Measurements from ENCODE around the gene CPEB4. TPM values are rescaled to one million over a fixed set of nuclear protein-coding genes. Genes with fewer than 3 reads are reported as not detected.

CPEB4 gene
- total and polyA plus RNA-seq, 2 experiments from 2014 or later = 5.9 to 10.2 TPM

GRCh38 chr5:173886150-173886549 is 2.0 kb upstream of the CPEB4 start:
- ATAC-seq = no peak
- H3K4me1 Mint-ChIP-seq = peaks cover 26% of the 10 kb centered on the region
- Histone ChIP-seq H4K20me1 (replicated peaks; ENCODE audit: insufficient read depth) (no peaks in the 10 kb centered on the region), H3K36me3 (ENCODE audit: insufficient read depth) (no peaks in the 10 kb centered on the region), H3K9me2 (ENCODE audit: insufficient read depth) (no peaks in the 10 kb centered on the region), H3K79me2 (replicated peaks; ENCODE audit: insufficient read depth) (peaks cover under 1% of the 10 kb centered on the region; the same call in 1 of the 2 replicates), H3K4me3 (no peak overlapping the region), H2AFZ (no peak overlapping the region), H3K27me3 (ENCODE audit: insufficient read depth) (no peaks in the 10 kb centered on the region), H3F3A (replicated peaks; ENCODE audit: low read depth) (no peaks in the 10 kb centered on the region), H3K27ac (ENCODE audit: low read depth) (no peak overlapping the region), H3K4me1 (ENCODE audit: insufficient read depth) (peaks cover 25% of the 10 kb centered on the region), H3K4me2 (no peak overlapping the region)
- no peaks in the 10 kb centered on the region; the same call in 2 of the 3 replicates for H3K9me3 Mint-ChIP-seq
- H3K4me3 Mint-ChIP-seq = no peak overlapping the region
- no peaks in the 10 kb centered on the region for H3K36me3 Mint-ChIP-seq (ENCODE audit: low read depth)
- peaks cover 7% of the 10 kb centered on the region for H3K27me3 Mint-ChIP-seq (ENCODE audit: insufficient read depth, low read depth, poor library complexity)
- TF ChIP-seq STAT1 (IDR thresholded peaks at IDR 0.05; ENCODE audit: unreplicated experiment) = no peak
- DNase-seq (ENCODE audit: low spot score) = no peak
- no peak overlapping the region for H3K27ac Mint-ChIP-seq

GRCh38 chr5:173888473-173889131 is 453 bp downstream of the CPEB4 start:
- Mint-ChIP-seq H3K27ac (no peak overlapping the region), H3K36me3 (ENCODE audit: low read depth) (no peaks in the 10 kb centered on the region), H3K27me3 (ENCODE audit: insufficient read depth, low read depth, poor library complexity) (peaks cover 7% of the 10 kb centered on the region), H3K4me3 (peak overlapping the region; percentile 82), H3K9me3 (no peaks in the 10 kb centered on the region), H3K4me1 (peaks cover 36% of the 10 kb centered on the region)
- peak; percentile 7 for ATAC-seq
- peak; percentile 41 for DNase-seq (ENCODE audit: low spot score)
- Histone ChIP-seq H3K4me3 (peak overlapping the region; percentile 72), H3K79me2 (replicated peaks; ENCODE audit: insufficient read depth) (peaks cover 25% of the 10 kb centered on the region), H3K4me2 (peak overlapping the region; percentile 81), H3K27me3 (ENCODE audit: insufficient read depth) (no peaks in the 10 kb centered on the region), H3K27ac (ENCODE audit: low read depth) (no peak overlapping the region), H3K36me3 (ENCODE audit: insufficient read depth) (no peaks in the 10 kb centered on the region), H2AFZ (no peak overlapping the region), H3K4me1 (ENCODE audit: insufficient read depth) (peaks cover 44% of the 10 kb centered on the region), H3K9me2 (ENCODE audit: insufficient read depth) (no peaks in the 10 kb centered on the region), H4K20me1 (replicated peaks; ENCODE audit: insufficient read depth) (no peaks in the 10 kb centered on the region), H3F3A (replicated peaks; ENCODE audit: low read depth) (no peaks in the 10 kb centered on the region)
- no peak for TF ChIP-seq ZNF462 (CRISPR knock-in tag; IDR thresholded peaks at IDR 0.05)
- TF ChIP-seq ZNF114 (CRISPR knock-in tag; IDR thresholded peaks at IDR 0.05) = no peak
- no peak for TF ChIP-seq EZH2phosphoT487 (IDR thresholded peaks at IDR 0.05; ENCODE audit: unreplicated experiment)
- no peak for TF ChIP-seq EZH2 (IDR thresholded peaks at IDR 0.05; ENCODE audit: low read depth, unreplicated experiment)
- no peak for TF ChIP-seq JUNB (IDR thresholded peaks at IDR 0.05; ENCODE audit: unreplicated experiment)
- no peak for TF ChIP-seq CTCF (conservative IDR thresholded peaks at IDR 0.05; ENCODE audit: low read depth in 2 of 2)
- no peak for TF ChIP-seq ETS1 (IDR thresholded peaks at IDR 0.05)
- no peak for TF ChIP-seq NANOG (IDR thresholded peaks at IDR 0.05; ENCODE audit: borderline replicate concordance)
- no peak for TF ChIP-seq CREB1 (CRISPR knock-in tag; IDR thresholded peaks at IDR 0.05; ENCODE audit: low read depth)
